Natural killer cell (primary cell): Measurements from ENCODE around the gene LILRA2. TPM values are rescaled to one million over a fixed set of nuclear protein-coding genes. Genes with fewer than 3 reads are reported as not detected.
"Not testable (repeated sequence)": the region's sequence is repeated elsewhere in the genome, so short reads cannot be mapped to it uniquely, and the experiment has no call there.

Source experiments
- ATAC-seq, 3 donors: fragments of 150-1000 bp in 2 of 3; fragments of 200-7000 bp in 1 of 3; cut with Tn5 transposase; 1 replicate in 1 of 3; 2 replicates in 2 of 3; pipeline ENCODE4 v1.10.0; 2021; ENCODE audit warnings: mild to moderate bottlenecking in 2 of 3, moderate library complexity in 2 of 3
- DNase-seq, 2 donors: peaks; one replicate each; pipeline versions ENCODE4 v3.0.0 to v3.0.0-alpha.2; 2013 to 2021; ENCODE audit warnings: mixed read lengths in 1 of 2
- H3K27ac ChIP-seq: one replicate; pipeline ENCODE4 v1.5.1; 2013; ENCODE audit warnings: mild to moderate bottlenecking, low read length
- H3K27me3 ChIP-seq: one replicate; pipeline ENCODE4 v1.6.1; 2013; ENCODE audit warnings: low read length; ENCODE audit not compliant: control insufficient read depth, insufficient read depth
- H3K36me3 ChIP-seq: one replicate; pipeline ENCODE4 v1.6.1; 2013; ENCODE audit warnings: low read length; ENCODE audit not compliant: control insufficient read depth, insufficient read depth
- H3K4me1 ChIP-seq: one replicate; pipeline ENCODE4 v1.6.1; 2013; ENCODE audit warnings: low read length; ENCODE audit not compliant: control insufficient read depth, insufficient read depth
- H3K4me3 ChIP-seq: one replicate; pipeline ENCODE4 v1.5.1; 2013; ENCODE audit warnings: low read length
- H3K9me3 ChIP-seq: one replicate; pipeline ENCODE4 v1.6.1; 2013; ENCODE audit warnings: low read length; ENCODE audit not compliant: control insufficient read depth, insufficient read depth
- H3K27ac Mint-ChIP-seq, 2 donors: one replicate each; pipeline ENCODE4 v1.8.0; 2022; ENCODE audit warnings: mild to moderate bottlenecking in 2 of 2, mixed read lengths in 2 of 2, moderate library complexity in 1 of 2
- H3K27me3 Mint-ChIP-seq, 2 donors: one replicate each; pipeline ENCODE4 v1.8.0; 2022; ENCODE audit warnings: low read depth in 2 of 2, mixed read lengths in 2 of 2
- H3K36me3 Mint-ChIP-seq: one replicate; pipeline ENCODE4 v1.8.0; 2022; ENCODE audit warnings: mixed read lengths
- H3K4me1 Mint-ChIP-seq, 2 donors: one replicate each; pipeline ENCODE4 v1.8.0; 2022; ENCODE audit warnings: mixed read lengths in 2 of 2
- H3K4me3 Mint-ChIP-seq: one replicate; pipeline ENCODE4 v1.8.0; 2022; ENCODE audit warnings: mild to moderate bottlenecking, moderate library complexity, mixed read lengths
- H3K9me3 Mint-ChIP-seq, 2 donors: one replicate each; pipeline ENCODE4 v1.8.0; 2022; ENCODE audit warnings: mixed read lengths in 2 of 2
- WGBS: methylation state at CpG from one replicate; pipeline ENCODE4 v1.1.7; 2013; ENCODE audit warnings: missing lambda C conversion rate; ENCODE audit not compliant: insufficient coverage; 5-methylcytosine and 5-hydroxymethylcytosine counted together
- intact Hi-C: fragments of 100-400 bp; cut with micrococcal nuclease; formaldehyde crosslinking; loops from one replicate; pipeline ENCODE4 v1.14.2; 2022
- total RNA-seq, 4 donors: library from RNA; stranded (reverse); fragments of 120-200 nt in 1 of 4; gene quantifications; one replicate each; pipeline versions ENCODE4 v1.2.3 to v1.2.4, GENCODE V29; 2013 to 2022
- TF ChIP-seq, protein P1 (sequence below): fragments of 200-600 bp; IDR thresholded peaks from one replicate; pipeline ENCODE4 v1.8.0; 2022; ENCODE audit warnings: antibody characterized with exemption

The LILRA2 gene
- total RNA-seq, 3 donors from 2014 or later (not counting 1 experiment from before 2014, with no cell fraction given), result 1.4 to 8.4 (median 5.6) TPM

DNA sequence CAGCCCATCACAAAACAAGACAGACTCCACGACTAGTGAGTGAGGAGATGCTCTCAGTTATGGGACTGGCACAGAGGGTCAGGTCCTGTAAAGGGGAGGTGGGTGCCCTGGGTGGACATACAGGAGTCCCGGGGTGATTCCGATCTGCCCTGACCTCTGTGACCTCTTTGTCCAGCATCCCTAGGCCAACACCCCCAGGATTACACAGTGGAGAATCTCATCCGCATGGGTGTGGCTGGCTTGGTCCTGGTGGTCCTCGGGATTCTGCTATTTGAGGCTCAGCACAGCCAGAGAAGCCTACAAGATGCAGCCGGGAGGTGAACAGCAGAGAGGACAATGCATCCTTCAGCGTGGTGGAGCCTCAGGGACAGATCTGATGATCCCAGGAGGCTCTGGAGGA, 13.4 kb downstream of the LILRA2 start:
- TF ChIP-seq, protein P1, sequence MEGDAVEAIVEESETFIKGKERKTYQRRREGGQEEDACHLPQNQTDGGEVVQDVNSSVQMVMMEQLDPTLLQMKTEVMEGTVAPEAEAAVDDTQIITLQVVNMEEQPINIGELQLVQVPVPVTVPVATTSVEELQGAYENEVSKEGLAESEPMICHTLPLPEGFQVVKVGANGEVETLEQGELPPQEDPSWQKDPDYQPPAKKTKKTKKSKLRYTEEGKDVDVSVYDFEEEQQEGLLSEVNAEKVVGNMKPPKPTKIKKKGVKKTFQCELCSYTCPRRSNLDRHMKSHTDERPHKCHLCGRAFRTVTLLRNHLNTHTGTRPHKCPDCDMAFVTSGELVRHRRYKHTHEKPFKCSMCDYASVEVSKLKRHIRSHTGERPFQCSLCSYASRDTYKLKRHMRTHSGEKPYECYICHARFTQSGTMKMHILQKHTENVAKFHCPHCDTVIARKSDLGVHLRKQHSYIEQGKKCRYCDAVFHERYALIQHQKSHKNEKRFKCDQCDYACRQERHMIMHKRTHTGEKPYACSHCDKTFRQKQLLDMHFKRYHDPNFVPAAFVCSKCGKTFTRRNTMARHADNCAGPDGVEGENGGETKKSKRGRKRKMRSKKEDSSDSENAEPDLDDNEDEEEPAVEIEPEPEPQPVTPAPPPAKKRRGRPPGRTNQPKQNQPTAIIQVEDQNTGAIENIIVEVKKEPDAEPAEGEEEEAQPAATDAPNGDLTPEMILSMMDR, result no peak
- Histone ChIP-seq H3K36me3 (no peaks in the 10 kb centered on the region), H3K4me3 (no peak overlapping the region), H3K9me3 (peaks cover 8% of the 10 kb centered on the region), H3K27ac (no peak overlapping the region), H3K27me3 (peaks cover 6% of the 10 kb centered on the region), H3K4me1 (no peaks in the 10 kb centered on the region)
- H3K9me3 Mint-ChIP-seq, result no peaks in the 10 kb centered on the region
- H3K36me3 Mint-ChIP-seq, result no peaks in the 10 kb centered on the region
- H3K27ac Mint-ChIP-seq, result no peak overlapping the region
- no peak overlapping the region for H3K4me3 Mint-ChIP-seq
- 74% methylated on average over 7 of the region's 7 CpGs for WGBS
- intact Hi-C loops, result no loop called here
- ATAC-seq (no peak), DNase-seq (no peak)
- no peaks in the 10 kb centered on the region for H3K4me1 Mint-ChIP-seq
- peaks cover 48 to 82% of the 10 kb centered on the region in 2 donors for H3K27me3 Mint-ChIP-seq

DNA sequence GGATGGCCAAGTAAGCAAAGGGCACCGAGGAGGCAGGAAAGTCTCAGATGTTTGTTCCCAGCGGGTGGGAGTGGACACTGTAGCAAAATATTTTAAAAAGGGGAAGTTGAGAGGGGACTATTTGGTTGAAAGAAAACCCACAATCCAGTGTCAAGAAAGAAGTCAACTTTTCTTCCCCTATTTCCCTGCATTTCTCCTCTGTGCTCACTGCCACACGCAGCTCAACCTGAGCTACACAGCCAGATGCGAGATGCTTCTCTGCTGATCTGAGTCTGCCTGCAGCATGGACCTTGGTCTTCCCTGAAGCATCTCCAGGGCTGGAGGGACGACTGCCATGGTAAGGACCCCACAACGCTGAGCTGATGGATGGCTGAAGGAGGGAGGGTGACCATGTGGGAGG, 19.9 kb downstream of the LILRA2 start, which contains the start of gene LILRA1:
Gene LILRA1, plus strand, starts transcription at position 188 of the 400 bp plus-strand sequence. CDS start 613 bp downstream, outside the sequence.
- H3K4me3 Mint-ChIP-seq, H3K27me3 ChIP-seq, H3K36me3 Mint-ChIP-seq, DNase-seq, intact Hi-C loops, H3K9me3 ChIP-seq, H3K36me3 ChIP-seq, H3K4me3 ChIP-seq, H3K9me3 Mint-ChIP-seq, H3K27ac Mint-ChIP-seq, H3K27ac ChIP-seq, H3K4me1 ChIP-seq: not testable (repeated sequence)
- peaks cover 0 to 13% of the 10 kb centered on the region in 2 donors for H3K4me1 Mint-ChIP-seq
- peaks cover 43 to 69% of the 10 kb centered on the region in 2 donors for H3K27me3 Mint-ChIP-seq
- 11% methylated on average over 6 of the region's 6 CpGs for WGBS
- peak in 1 of 3 donors; percentile 46 for ATAC-seq

DNA sequence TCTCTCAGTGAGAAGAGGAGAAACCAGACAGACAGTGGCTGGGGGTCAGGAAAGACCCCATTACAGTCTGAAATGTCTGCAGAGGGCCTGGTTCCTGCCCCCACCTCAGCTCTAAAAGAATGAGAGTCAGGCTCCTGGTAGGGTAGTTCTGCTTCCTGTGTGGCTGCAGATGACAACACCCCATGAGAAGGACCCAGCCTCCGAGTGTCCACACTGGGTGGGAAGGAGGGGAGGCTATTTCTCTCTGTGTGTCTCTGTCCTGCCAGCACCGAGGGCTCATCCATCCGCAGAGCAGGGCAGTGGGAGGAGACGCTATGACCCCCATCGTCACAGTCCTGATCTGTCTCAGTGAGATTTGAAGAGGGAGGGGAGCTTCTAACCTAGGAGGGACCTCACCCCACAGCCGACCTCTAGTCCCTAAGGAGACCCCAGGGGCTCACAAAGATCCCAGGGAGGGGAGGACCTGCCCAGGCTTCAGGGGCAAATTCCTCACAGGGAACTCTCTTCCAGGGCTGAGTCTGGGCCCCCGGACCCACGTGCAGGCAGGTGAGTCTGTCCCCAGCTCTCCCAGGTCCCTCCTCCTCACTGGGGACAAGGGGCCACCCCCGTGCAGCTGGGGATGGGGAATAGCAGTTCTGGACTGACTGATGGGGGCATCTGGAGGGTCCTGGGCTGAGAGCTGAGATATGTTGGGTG, 20.5 kb downstream of the LILRA2 start:
- H3K9me3 Mint-ChIP-seq, H3K36me3 ChIP-seq, H3K36me3 Mint-ChIP-seq, intact Hi-C loops, H3K4me3 ChIP-seq, H3K4me3 Mint-ChIP-seq, DNase-seq, H3K4me1 ChIP-seq, H3K27ac Mint-ChIP-seq, H3K27ac ChIP-seq, H3K27me3 ChIP-seq, H3K9me3 ChIP-seq: not testable (repeated sequence)
- peaks cover 0 to 13% of the 10 kb centered on the region in 2 donors for H3K4me1 Mint-ChIP-seq
- WGBS, result 65% methylated on average over 6 of the region's 9 CpGs
- H3K27me3 Mint-ChIP-seq, result peaks cover 39 to 65% of the 10 kb centered on the region in 2 donors
- peak in 2 of 3 donors; percentile 39 to 43 for ATAC-seq

DNA sequence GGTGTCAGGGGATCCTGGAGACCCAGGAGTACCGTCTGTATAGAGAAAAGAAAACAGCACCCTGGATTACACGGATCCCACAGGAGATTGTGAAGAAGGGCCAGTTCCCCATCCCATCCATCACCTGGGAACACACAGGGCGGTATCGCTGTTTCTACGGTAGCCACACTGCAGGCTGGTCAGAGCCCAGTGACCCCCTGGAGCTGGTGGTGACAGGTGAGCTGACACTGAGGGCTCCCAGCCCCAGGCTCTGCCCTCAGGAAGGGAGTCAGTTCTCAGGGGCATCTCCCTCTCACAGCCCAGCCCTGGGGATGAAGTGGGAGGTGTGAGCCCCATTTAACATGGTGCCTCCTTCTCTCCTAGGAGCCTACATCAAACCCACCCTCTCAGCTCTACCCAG, 21.1 kb downstream of the LILRA2 start:
- peaks cover 36 to 65% of the 10 kb centered on the region in 2 donors for H3K27me3 Mint-ChIP-seq

DNA sequence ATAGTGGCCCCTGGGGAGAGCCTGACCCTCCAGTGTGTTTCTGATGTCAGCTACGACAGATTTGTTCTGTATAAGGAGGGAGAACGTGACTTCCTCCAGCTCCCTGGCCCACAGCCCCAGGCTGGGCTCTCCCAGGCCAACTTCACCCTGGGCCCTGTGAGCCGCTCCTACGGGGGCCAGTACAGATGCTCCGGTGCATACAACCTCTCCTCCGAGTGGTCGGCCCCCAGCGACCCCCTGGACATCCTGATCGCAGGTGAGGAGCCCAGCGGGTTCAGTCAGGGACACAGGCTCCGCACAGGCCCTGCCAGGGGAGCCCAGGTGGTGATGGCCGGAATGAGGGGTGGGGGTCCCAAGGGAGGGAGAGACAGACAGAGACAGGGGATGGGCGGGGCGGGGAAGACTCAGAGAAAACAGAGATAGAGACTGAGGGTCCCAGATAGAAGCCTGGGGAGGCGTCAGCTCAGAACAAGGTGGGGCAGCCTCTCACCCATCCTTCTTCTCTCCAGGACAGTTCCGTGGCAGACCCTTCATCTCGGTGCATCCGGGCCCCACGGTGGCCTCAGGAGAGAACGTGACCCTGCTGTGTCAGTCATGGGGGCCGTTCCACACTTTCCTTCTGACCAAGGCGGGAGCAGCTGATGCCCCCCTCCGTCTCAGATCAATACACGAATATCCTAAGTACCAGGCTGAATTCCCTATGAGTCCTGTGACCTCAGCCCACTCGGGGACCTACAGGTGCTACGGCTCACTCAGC, 22.3 kb downstream of the LILRA2 start:
- H3K4me3 ChIP-seq, ATAC-seq, H3K9me3 ChIP-seq, H3K9me3 Mint-ChIP-seq, H3K27ac Mint-ChIP-seq, H3K4me1 ChIP-seq, H3K36me3 ChIP-seq, H3K36me3 Mint-ChIP-seq, H3K4me3 Mint-ChIP-seq, DNase-seq, intact Hi-C loops, H3K27ac ChIP-seq: not testable (repeated sequence)
- H3K27me3 ChIP-seq, result peaks cover 16% of the 10 kb centered on the region
- WGBS, result 91% methylated on average over 26 of the region's 26 CpGs
- Mint-ChIP-seq H3K4me1 (peaks cover 0 to 13% of the 10 kb centered on the region in 2 donors), H3K27me3 (peaks cover 42 to 65% of the 10 kb centered on the region in 2 donors)

More for the DNA sequence above, 21.1 kb downstream of the LILRA2 start:
- Mint-ChIP-seq H3K27ac (no peak overlapping the region), H3K36me3 (no peaks in the 10 kb centered on the region), H3K4me1 (peaks cover 0 to 13% of the 10 kb centered on the region in 2 donors), H3K4me3 (no peak overlapping the region), H3K9me3 (no peaks in the 10 kb centered on the region)
- TF ChIP-seq, protein P1, result no peak
- DNase-seq, result no peak
- H3K27ac ChIP-seq, result no peak overlapping the region
- peaks cover 10% of the 10 kb centered on the region for H3K4me1 ChIP-seq
- no peak for ATAC-seq
- 96% methylated on average over 5 of the region's 5 CpGs for WGBS
- intact Hi-C loops, result no loop called here
- H3K27me3 ChIP-seq, result peaks cover 9% of the 10 kb centered on the region
- H3K36me3 ChIP-seq, result no peaks in the 10 kb centered on the region
- peaks cover 8% of the 10 kb centered on the region for H3K9me3 ChIP-seq
- H3K4me3 ChIP-seq, result no peak overlapping the region
